Fibroblast of lung (primary cell): ENCODE results near the gene SPATS2L. TPM values are rescaled to one million over a fixed set of nuclear protein-coding genes. Genes with fewer than 3 reads are reported as not detected.

Source experiments
- DNase-seq, 2 donors: peaks; one replicate each; pipeline versions ENCODE4 v3.0.0 to v3.0.0-alpha.2; 2010; ENCODE audit warnings: low read depth in 2 of 2
- H2AFZ ChIP-seq: 2 replicates; pipeline ENCODE4 v1.5.1; 2012; ENCODE audit warnings: low read length, control low read depth, inconsistent platforms
- H3K27ac ChIP-seq: 2 replicates; pipeline ENCODE4 v1.5.1; 2011; ENCODE audit warnings: low read length, control low read depth; ENCODE audit not compliant: insufficient read depth
- H3K27me3 ChIP-seq: 2 replicates; pipeline ENCODE4 v1.5.1; 2011; ENCODE audit warnings: mild to moderate bottlenecking, low read length; ENCODE audit not compliant: control insufficient read depth, insufficient read depth
- H3K36me3 ChIP-seq: 2 replicates; pipeline ENCODE4 v1.5.1; 2011; ENCODE audit warnings: low read length; ENCODE audit not compliant: control insufficient read depth, insufficient read depth
- H3K4me1 ChIP-seq: 2 replicates; pipeline ENCODE4 v1.5.1; 2011; ENCODE audit warnings: low read length; ENCODE audit not compliant: control insufficient read depth, insufficient read depth; ENCODE audit errors: extremely low read depth
- H3K4me2 ChIP-seq: 2 replicates; pipeline ENCODE4 v1.5.1; 2011; ENCODE audit warnings: low read length, control low read depth; ENCODE audit not compliant: insufficient read depth; ENCODE audit errors: extremely low read depth
- H3K4me3 ChIP-seq, 4 experiments: fragments of 200-600 bp in 1 of 4; sonication (generic) in 1 of 4; replicated peaks in 1 of 4; 2 replicates each; pipeline ENCODE4 v1.5.1; 2011 to 2016; ENCODE audit warnings: low read length in 4 of 4, low read depth in 3 of 4, mild to moderate bottlenecking in 3 of 4, control low read depth in 2 of 4, inconsistent platforms in 1 of 4, mixed read lengths in 1 of 4; ENCODE audit not compliant: insufficient read depth in 1 of 4; ENCODE audit errors: control extremely low read depth in 1 of 4
- H3K79me2 ChIP-seq: 2 replicates; pipeline ENCODE4 v1.5.1; 2012; ENCODE audit warnings: mild to moderate bottlenecking, low read length, inconsistent platforms; ENCODE audit not compliant: control insufficient read depth, insufficient read depth
- H3K9ac ChIP-seq: 2 replicates; pipeline ENCODE4 v1.5.1; 2011; ENCODE audit warnings: mild to moderate bottlenecking, low read length, control low read depth; ENCODE audit not compliant: insufficient read depth
- H3K9me3 ChIP-seq: 2 replicates; pipeline ENCODE4 v1.5.1; 2012; ENCODE audit warnings: low read depth, low read length; ENCODE audit not compliant: control insufficient read depth, insufficient read depth
- H4K20me1 ChIP-seq: 2 replicates; pipeline ENCODE4 v1.5.1; 2011; ENCODE audit warnings: low read length; ENCODE audit not compliant: control insufficient read depth, insufficient read depth; ENCODE audit errors: extremely low read depth
- EZH2 ChIP-seq: IDR thresholded peaks from 2 replicates; pipeline ENCODE4 v1.5.1; 2012; ENCODE audit warnings: low read length, control low read depth, mild to moderate bottlenecking; ENCODE audit errors: missing control alignments
- polyA plus RNA-seq, 2 donors: library from polyadenylated mRNA; depleted of rRNA in 1 of 2; stranded (reverse) in 1 of 2; unstranded in 1 of 2; fragments of >200 nt; gene quantifications; 2 replicates each; pipeline ENCODE4 v1.2.1, GENCODE V29; 2011 to 2012; ENCODE audit warnings: missing spikeins in 1 of 2
- total RNA-seq: library from RNA; depleted of rRNA; stranded (reverse); fragments of >200 nt; gene quantifications from 2 replicates; pipeline ENCODE4 v1.2.1, GENCODE V29; 2014
- TF ChIP-seq, protein P1 (sequence below), 2 donors: IDR thresholded peaks in 1 of 2; conservative IDR thresholded peaks in 1 of 2; 1 replicate in 1 of 2; 2 replicates in 1 of 2; pipeline ENCODE4 v1.5.1; 2011 to 2012; ENCODE audit warnings: low read length in 2 of 2, control low read depth in 1 of 2, inconsistent platforms in 1 of 2, low read depth in 1 of 2, mild to moderate bottlenecking in 1 of 2

The SPATS2L gene
- total and polyA plus RNA-seq, 2 donors (not counting 1 experiment from before 2014, with no cell fraction given), result 73.8 to 291 TPM

DNA sequence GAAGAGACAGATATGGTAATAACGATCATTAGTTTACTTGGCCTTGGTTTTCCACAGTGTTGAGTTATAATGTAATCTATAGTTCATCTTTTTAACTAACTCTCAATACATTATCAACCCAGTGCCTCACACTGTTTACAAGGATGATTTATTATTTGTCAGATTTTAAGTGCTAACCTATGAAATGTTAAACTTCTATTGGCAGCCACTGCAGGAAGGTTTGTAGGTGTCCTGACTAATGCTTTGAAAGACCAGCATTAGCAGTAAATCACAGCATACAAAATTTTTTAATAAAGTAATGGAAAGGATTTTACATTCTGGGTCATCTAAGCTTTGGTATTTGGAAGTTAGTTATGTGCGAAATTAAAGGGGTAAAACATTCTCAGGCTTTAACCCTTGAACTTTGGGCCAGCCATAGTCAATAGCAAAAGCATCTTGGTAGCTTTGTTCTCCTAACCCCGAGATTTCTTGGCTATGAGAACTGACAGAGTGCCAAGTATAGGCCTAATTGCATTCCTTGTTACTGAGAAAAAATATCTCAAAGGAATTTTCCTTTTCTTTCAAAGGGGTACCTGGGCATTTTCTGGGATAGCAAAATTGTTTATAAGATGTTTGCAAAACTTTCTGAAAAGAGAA lies 30.6 kb downstream of the SPATS2L start:
- Histone ChIP-seq H3K79me2 (peaks cover 71% of the 10 kb centered on the region), H3K36me3 (no peaks in the 10 kb centered on the region), H3K27me3 (no peaks in the 10 kb centered on the region), H3K9me3 (no peaks in the 10 kb centered on the region), H3K9ac (no peak overlapping the region), H3K4me3 (no peak overlapping the region), H3K4me2 (no peak overlapping the region), H3K4me1 (peaks cover 16% of the 10 kb centered on the region), H3K27ac (no peak overlapping the region), H4K20me1 (no peaks in the 10 kb centered on the region), H2AFZ (no peak overlapping the region)
- DNase-seq, result peak in 1 of 2 donors; percentile 73
- no peak for TF ChIP-seq EZH2
- TF ChIP-seq, protein P1, sequence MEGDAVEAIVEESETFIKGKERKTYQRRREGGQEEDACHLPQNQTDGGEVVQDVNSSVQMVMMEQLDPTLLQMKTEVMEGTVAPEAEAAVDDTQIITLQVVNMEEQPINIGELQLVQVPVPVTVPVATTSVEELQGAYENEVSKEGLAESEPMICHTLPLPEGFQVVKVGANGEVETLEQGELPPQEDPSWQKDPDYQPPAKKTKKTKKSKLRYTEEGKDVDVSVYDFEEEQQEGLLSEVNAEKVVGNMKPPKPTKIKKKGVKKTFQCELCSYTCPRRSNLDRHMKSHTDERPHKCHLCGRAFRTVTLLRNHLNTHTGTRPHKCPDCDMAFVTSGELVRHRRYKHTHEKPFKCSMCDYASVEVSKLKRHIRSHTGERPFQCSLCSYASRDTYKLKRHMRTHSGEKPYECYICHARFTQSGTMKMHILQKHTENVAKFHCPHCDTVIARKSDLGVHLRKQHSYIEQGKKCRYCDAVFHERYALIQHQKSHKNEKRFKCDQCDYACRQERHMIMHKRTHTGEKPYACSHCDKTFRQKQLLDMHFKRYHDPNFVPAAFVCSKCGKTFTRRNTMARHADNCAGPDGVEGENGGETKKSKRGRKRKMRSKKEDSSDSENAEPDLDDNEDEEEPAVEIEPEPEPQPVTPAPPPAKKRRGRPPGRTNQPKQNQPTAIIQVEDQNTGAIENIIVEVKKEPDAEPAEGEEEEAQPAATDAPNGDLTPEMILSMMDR (conservative IDR thresholded peaks at IDR 0.05 in 1 of 2, IDR thresholded peaks at IDR 0.05 in 1 of 2; ENCODE audit: low read depth in 1 of 2, low read length in 2 of 2), result no peak

DNA sequence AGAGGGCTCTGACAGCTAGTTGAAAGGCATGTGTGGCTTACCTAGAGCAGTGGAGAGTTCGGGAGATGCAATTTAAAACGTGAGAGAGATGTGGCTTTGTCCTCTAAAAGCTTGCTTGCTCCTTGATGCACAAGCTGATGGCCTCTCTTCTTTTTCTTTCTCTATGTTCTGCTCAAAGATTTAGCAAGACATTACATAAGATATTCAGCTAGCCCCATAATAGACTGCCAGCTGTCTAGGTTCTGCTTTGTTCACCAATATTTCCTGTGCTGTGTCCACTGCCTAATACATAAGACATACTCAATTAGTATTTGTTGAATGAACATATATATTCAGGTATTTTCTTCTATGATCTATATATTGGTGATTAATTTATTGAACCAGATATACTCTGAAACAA lies 31.1 kb downstream of the SPATS2L start:
- no peaks in the 10 kb centered on the region for H3K9me3 ChIP-seq
- H3K27me3 ChIP-seq, result no peaks in the 10 kb centered on the region
- peaks cover 73% of the 10 kb centered on the region for H3K79me2 ChIP-seq
- no peak overlapping the region for H3K4me2 ChIP-seq
- peaks cover 16% of the 10 kb centered on the region for H3K4me1 ChIP-seq
- no peak overlapping the region for H3K9ac ChIP-seq
- H3K4me3 ChIP-seq, result no peak overlapping the region
- no peaks in the 10 kb centered on the region for H3K36me3 ChIP-seq
- no peak overlapping the region for H2AFZ ChIP-seq
- no peak overlapping the region for H3K27ac ChIP-seq
- H4K20me1 ChIP-seq, result no peaks in the 10 kb centered on the region
- no peak for DNase-seq
- TF ChIP-seq, protein P1 (conservative IDR thresholded peaks at IDR 0.05 in 1 of 2, IDR thresholded peaks at IDR 0.05 in 1 of 2; ENCODE audit: low read depth in 1 of 2, low read length in 2 of 2), result no peak
- TF ChIP-seq EZH2, result no peak

DNA sequence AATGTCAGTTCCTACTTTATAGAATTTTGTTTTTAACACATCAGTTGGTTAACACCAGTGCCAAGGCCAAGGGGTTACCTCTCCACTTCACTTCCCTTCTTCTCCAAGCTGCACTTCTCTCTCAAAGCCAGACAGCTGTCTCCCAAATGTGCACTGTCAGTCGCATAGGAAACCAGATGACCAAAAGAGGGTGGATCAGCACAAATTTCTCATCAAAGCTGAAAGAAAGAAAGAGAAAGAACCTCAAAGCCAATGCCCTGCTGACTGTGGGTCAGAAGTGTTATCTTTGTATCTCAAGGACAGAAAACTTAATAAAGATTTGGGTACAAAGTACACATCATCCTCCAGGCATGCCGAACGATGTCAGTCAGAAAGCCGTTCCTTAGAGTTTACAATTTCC lies 32.2 kb downstream of the SPATS2L start:
- Histone ChIP-seq H2AFZ (no peak overlapping the region), H3K79me2 (peaks cover 72% of the 10 kb centered on the region), H3K4me3 (no peak overlapping the region), H3K4me1 (peaks cover 16% of the 10 kb centered on the region), H3K27ac (peak overlapping the region; percentile 3), H3K9me3 (no peaks in the 10 kb centered on the region), H3K4me2 (peak overlapping the region; percentile 75), H3K9ac (no peak overlapping the region), H4K20me1 (no peaks in the 10 kb centered on the region), H3K36me3 (no peaks in the 10 kb centered on the region), H3K27me3 (no peaks in the 10 kb centered on the region)
- TF ChIP-seq, protein P1 (conservative IDR thresholded peaks at IDR 0.05 in 1 of 2, IDR thresholded peaks at IDR 0.05 in 1 of 2; ENCODE audit: low read depth in 1 of 2, low read length in 2 of 2), result no peak
- TF ChIP-seq EZH2, result no peak
- no peak for DNase-seq
